ENCODE measurements around the gene NRG2.

GRCh38 chr5:139903450-139903794 lies 139.7 kb downstream of the NRG2 start:
- TF ChIP-seq ZFX (IDR thresholded peaks at IDR 0.05; ENCODE audit: borderline replicate concordance) (no peak), CTCF (IDR thresholded peaks at IDR 0.05) (no peak)

Data from 22Rv1 (cell line).